Measurements from ENCODE around the gene FERMT3.
A peak's percentile ranks its signal among the peaks of the same experiment; 100 is the strongest.
"Not testable (repeated sequence)": the region's sequence is repeated elsewhere in the genome, so short reads cannot be mapped to it uniquely, and the experiment has no call there.

Gene FERMT3

GRCh38 chr11:64237484-64237951 lies 31.0 kb downstream of the FERMT3 start:
- no peak for DNase-seq

DNA sequence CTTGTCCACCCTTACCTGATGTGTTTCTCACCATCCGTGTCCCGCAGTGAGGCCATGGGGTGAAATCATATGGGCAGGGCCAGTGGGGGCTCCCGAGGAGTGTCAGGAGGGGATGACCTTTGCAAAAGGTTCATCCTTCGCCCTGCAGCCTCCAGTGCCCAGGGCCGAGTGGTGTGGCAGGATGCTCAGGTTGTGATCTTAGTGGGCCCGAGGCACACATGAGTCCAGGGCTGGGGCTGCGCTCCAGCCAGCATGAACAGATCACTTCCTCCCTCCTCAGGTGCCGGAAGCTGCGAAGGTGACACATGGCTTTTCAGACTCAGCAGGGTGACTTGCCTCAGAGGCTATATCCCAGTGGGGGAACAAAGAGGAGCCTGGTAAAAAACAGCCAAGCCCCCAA lies 31.6 kb downstream of the FERMT3 start:
- no peak for DNase-seq

DNA sequence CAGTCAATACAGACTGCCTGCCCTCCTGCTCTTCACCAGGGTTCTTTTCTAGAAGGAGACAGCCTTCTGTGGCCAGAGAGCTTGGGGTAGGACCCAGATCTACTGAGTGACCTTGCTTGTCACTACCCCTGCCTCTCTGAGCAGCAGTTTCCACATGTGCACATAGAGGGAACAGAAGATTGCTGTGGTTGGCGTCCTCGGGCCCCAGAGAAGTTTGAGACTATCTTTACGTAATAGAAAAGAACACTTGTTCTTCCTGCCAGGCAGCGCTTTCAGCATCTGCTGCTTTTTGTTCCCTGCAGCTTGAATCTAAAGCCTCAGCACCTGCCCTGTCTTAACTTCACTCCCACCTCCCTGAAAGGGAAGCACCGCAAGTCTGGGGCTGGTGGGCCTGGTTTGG lies 32.5 kb downstream of the FERMT3 start:
- peak in 1 of 3 donors; percentile 32 for DNase-seq

DNA sequence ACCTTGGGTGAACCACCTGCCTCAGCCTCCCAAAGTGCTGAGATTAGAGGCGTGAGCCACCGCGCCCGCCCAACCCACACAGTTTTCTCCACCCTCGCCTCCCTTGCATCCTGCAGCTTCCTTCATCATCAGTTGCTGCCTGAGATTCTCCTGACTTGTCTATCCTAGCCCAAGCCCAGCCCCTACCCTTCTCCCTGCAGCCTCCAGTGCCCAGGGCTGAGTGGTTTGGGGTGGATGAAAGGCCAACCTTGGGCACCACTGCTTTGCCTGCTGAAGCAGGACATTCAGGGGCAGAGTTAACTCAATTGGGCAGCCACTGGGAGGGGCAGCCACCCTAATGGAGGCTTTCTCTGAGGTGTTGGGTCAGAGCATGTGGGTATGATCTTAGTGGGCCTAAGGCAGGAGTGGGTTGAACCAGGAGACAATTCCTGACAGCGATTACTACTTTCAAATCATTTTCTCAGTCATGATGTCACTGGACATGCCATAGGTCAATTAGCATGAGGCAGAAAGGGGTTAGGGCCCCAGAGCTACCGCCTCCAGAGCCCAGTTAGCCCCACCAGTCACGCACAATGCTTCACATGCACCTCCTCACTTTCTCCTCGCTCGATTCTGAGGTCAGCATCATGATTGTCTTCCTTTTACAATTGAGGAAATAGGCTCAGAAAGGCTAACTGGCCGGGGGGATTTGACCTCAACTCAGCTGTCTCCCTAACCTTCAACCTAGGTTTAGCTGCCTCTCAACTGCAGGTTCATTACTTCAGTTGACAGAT lies 33.3 kb downstream of the FERMT3 start:
- peak; percentile 92 to 98 (median 94) for DNase-seq

GRCh38 chr11:64240435-64241240 lies 34.1 kb downstream of the FERMT3 start, which contains the start of gene FKBP2:
Gene FKBP2, plus strand, starts transcription at chr11:64241095. Its CDS starts 1,293 bp downstream, at chr11:64242388.
- DNase-seq = peak; percentile 99 to 100 (median 99)

GRCh38 chr11:64241241-64241490 lies 34.6 kb downstream of the FERMT3 start:
- peak in 2 of 3 donors; percentile 100 for DNase-seq

DNA sequence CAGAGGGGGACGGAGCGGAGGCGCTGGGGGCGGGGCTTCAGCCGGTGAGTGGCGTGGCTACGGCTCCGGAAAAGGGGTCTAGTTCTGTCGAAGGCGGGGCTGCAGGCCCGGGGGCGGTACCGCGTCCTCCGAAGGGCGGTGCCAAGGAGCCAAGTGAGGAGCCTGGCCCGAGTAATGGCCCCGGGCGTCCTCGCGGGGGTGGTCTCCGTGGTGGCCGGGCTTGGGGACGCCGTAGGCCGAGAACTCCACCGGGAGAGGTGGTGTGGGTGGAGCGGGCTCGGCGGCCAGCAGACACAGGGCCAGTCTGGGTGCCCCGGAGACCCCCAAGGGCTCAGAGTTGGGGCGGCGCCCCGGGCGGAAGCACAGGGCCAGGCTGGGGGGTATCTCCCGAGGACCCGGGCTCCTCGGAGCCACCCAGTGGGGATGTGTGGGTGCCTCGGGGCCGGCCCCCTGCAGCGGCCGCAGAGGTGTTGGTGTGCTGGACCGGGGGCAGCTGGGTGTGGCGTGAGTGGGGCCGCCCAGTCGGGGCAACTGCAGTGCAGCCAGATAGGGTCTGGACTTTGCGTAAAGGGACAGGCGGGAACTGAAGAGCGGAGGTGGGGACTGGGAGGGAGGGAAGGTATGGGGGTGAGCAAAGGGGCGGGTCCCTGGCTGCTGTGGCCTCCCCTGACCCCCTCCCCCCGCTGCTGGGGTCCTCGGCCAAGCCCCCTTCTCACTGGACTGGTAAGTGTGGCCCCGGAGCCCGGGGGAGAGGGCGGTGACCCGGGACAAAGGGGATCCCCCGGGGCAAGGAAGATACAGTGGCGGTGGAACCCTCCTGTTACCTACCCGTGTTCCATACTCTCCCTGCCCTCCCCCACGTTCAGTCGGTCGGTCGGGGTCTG lies 35.2 kb downstream of the FERMT3 start:
- DNase-seq = peak; percentile 27 to 100 (median 32)

GRCh38 chr11:64243236-64243854 lies 36.8 kb downstream of the FERMT3 start:
- no peak for DNase-seq

DNA sequence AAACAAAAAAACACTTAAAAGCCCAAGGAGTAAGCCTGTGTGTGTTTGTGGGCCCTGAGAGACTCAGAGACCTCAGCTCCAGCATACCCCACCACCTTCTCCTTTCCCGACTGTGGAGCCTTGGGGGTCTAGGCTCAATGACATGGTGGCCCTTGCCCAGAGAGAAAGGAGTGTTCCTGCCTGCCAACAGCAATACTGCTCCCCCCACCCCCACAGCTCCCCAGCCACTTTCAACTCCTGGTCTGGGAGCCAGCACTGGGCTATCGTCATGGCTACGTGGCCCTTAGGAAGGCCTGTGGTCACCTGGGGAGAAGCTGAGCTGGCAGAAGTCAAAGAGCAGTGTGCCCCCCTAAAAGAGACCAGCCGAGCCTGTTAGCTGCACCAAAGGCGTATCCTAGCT lies 37.6 kb downstream of the FERMT3 start:
- no peak for DNase-seq

GRCh38 chr11:64244966-64245365 lies 38.4 kb downstream of the FERMT3 start:
- no peak for DNase-seq

- DNase-seq = no peak
Observed at GRCh38 chr11:64245401-64245796, 38.9 kb downstream of the FERMT3 start.

DNA sequence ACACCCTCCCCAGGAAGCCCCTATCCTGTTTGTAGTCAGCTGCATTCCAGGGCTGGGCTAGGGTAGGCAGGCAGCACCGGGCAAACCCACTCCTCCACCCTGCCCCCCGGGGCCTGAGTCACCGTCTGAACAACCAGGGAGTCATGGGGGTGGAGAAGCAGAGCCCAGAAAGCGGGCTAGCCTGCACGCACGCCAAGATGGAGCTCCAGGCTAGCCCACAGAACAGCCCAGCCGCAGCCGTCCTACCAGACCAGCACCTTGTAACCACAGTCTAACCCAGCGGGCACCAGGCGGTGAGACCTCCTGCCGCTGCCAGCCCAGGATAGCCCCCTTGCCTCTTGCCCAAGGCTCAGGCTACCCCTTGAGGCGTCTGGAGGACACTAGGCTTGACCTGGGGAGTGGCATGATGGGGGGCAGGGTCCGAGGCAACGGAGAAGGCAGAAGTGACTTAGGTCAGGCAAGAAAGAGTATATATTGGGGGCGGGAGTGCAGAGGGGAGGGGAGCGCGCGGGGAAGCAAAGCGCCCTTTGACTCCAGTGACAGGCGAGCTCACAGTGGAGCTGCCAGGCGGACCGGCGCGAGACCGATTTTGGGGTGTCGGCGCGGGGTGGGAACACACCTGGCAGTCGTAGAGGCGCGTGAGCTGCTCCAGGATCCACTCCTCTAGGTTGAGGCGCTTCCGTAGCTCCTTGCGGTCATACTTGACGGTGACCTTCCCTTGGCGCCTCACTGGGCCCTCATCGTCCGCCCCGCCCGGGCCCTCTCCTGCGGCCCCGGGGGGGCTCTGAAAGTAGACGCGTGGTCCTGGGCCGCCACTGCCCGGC lies 39.5 kb downstream of the FERMT3 start:
- peak; percentile 88 to 91 (median 89) for DNase-seq

- DNase-seq = not testable (repeated sequence)
Observed at GRCh38 chr11:64246621-64246870, 40.0 kb downstream of the FERMT3 start.

GRCh38 chr11:64246871-64247728 lies 40.6 kb downstream of the FERMT3 start, which contains the start of gene PPP1R14B:
Gene PPP1R14B, minus strand, starts transcription at chr11:64246943. Its CDS starts 270 bp downstream, at chr11:64246673.
- peak; percentile 82 to 94 (median 89) for DNase-seq

- DNase-seq = no peak
Observed at GRCh38 chr11:64247729-64248531, 41.4 kb downstream of the FERMT3 start.

- DNase-seq = no peak
Observed at GRCh38 chr11:64248578-64248977, 42.1 kb downstream of the FERMT3 start.

- DNase-seq = no peak
Observed at GRCh38 chr11:64249038-64249437, 42.5 kb downstream of the FERMT3 start.

- no peak for DNase-seq
Observed at GRCh38 chr11:64249563-64250414, 43.3 kb downstream of the FERMT3 start.
